ENCODE results near the gene VEGFC.

- TF ChIP-seq, protein P1, sequence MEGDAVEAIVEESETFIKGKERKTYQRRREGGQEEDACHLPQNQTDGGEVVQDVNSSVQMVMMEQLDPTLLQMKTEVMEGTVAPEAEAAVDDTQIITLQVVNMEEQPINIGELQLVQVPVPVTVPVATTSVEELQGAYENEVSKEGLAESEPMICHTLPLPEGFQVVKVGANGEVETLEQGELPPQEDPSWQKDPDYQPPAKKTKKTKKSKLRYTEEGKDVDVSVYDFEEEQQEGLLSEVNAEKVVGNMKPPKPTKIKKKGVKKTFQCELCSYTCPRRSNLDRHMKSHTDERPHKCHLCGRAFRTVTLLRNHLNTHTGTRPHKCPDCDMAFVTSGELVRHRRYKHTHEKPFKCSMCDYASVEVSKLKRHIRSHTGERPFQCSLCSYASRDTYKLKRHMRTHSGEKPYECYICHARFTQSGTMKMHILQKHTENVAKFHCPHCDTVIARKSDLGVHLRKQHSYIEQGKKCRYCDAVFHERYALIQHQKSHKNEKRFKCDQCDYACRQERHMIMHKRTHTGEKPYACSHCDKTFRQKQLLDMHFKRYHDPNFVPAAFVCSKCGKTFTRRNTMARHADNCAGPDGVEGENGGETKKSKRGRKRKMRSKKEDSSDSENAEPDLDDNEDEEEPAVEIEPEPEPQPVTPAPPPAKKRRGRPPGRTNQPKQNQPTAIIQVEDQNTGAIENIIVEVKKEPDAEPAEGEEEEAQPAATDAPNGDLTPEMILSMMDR (IDR thresholded peaks at IDR 0.05) = no peak
- TF ChIP-seq POLR2A (IDR thresholded peaks at IDR 0.05) = no peak
Observed at GRCh38 chr4:176761872-176762271, 30.9 kb downstream of the VEGFC start.

All from testis (tissue), 2 donors.